Cerebellar nuclear complex (tissue), 1 donor: ENCODE measurements around the gene KLK13.

ENCODE experiments used
- DNase-seq, 2 experiments: peaks; one replicate each; lab custom pipeline; 2025; lab: John Stamatoyannopoulos, UW

Gene KLK13

DNA sequence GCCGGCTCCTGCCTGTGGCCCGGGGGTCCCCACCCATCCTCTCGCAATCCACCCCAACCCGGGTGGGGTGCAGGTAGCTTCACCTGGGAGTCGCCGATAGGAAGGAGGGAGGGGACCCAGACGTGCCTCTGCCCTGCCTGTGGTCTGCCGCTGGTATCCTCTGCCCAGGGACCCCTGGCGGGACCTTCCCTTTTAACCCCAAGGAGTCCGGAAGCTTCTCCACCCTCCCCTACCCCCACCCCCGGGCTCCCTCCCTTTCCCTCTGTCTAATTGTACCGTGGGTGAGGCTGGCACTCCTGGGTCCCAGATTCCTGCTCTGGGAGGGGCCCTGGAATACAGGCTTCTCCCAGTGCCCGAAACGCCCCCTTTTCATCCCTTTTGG, 45.4 kb downstream of the KLK13 start, which contains the start of gene KLK10:
KLK10 (minus strand) TSS at position 166 of the 382 bp plus-strand sequence. CDS start 579 bp downstream, outside the sequence.
- no peak for DNase-seq

DNA sequence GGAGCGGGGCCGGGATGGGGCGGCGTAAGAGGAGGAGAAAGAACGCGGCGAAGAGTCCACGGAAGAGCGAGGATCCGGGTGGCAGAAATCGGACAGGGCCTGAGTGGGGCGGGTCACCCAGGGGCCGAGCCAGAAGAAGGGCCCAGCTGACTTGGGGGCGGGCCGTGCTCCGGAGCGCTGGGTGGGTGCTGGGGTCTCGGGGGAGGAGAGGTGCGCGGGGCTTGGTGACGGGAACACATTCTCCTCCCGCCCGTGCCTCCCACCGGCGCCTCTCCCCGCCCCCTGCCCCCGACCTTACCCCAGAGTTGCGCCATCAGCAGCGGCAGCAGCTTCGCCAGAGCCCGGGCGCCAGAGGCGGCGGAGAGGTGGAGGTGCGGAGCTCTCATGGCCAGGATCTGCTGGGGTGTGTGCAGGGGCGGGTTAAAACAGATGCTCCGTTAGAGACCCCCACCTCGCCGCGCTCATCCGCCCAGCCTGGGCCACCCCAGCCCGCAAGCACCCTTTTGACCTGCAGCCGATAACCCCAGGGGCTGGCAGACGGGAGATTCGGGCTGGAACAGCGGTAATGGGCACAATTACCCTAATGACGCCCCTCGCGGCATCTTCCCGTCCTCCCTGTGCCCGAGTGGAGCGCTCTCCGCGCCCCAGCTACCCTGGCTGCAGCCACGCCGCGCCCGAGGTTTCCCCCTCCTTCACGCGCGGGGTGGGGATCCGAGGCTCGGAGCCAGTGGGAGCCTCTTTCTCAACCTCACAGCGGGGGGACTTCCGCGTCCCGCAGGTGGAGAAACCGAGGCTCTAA, 45.9 kb downstream of the KLK13 start:
- DNase-seq = no peak

DNA sequence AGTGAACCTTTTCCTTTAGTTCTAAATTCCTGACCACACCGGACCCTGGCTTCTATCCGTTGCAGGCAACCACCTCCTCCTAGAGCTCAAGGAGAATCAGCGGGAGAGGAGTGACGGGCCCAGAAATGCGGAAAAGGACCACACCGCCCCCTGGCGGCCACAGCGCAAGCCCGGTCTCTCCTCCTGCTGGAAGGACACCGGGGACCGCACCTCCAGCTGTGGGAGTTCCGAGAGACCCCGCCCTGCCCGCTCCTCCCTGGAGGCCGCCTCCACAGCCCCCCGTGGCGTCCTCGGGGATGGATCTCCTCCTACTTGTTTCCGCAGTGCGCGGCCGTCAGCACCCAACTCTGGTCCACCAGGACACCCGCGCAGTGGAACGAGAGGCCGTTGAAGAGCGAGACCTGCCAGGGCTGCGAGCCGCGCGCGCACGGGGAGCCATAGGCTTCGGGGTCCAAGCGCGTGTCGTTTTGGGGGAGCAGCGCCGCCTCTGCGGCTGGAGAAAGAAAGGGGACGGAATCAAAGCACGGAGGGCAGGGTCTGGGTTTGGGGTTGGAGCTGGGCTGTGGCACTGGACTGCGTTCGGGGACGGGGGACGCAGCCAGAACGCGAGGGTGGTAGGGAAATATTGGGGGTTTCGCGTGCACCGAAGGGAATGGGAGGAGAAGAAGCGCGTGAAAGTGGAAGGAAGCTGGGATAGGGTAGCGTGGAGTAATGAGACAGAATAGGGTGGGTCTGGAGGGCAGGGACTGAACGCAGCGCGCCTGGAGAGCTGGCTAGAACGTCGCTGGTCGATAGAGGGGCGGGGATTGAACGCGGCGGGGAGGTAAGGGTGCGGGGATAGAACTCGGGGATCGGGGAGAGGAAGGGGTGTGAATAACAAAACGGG, 47.9 kb downstream of the KLK13 start:
- no peak for DNase-seq

GRCh38 chr19:51015691-51016267, 49.1 kb downstream of the KLK13 start:
- DNase-seq = no peak

DNA sequence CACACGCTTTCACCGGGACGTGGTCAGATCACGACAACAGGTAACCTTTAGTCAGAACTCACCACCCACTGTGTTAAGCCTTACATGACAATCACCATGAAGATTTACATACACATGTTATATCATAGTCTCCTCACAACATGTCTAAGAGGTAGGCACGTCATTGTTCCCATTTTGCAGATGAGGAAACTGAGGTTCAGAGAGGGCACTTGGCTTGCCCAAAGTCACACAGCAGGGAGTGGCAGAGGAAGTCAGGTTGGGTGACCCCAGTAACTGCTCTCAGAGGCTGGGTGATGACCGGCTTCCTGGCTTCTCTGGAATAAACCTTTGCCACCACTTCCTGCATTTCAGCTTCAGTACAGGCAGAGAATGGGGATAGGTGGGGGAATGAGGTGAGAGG, 50.6 kb downstream of the KLK13 start:
- DNase-seq = no peak

DNA sequence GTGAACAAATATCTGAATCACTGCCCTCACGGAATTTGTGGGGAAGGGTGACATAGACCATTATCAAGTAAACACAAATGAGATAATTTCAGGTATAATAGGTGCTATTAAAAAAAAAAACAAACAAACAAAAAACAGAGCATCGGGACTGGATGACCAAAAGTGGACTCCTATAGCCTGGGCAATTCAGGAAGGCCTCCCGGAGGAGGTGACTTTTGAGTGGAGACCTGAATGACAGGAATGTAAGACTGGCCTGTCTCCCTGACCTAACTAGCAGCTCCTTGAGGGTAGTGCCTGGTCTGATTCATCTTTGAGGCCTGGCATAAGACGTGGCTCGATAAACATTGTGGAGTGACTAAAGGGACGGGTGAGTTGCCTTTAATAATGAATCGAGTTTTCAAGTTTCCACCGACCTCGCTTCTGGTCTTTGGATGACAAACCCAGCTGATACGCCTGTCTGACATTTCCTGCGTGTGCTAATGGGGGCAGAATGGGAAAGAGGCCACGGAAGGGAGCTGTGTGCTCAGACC, 52.2 kb downstream of the KLK13 start:
- no peak for DNase-seq

GRCh38 chr19:51010066-51010795, 54.7 kb downstream of the KLK13 start:
- DNase-seq = no peak

DNA sequence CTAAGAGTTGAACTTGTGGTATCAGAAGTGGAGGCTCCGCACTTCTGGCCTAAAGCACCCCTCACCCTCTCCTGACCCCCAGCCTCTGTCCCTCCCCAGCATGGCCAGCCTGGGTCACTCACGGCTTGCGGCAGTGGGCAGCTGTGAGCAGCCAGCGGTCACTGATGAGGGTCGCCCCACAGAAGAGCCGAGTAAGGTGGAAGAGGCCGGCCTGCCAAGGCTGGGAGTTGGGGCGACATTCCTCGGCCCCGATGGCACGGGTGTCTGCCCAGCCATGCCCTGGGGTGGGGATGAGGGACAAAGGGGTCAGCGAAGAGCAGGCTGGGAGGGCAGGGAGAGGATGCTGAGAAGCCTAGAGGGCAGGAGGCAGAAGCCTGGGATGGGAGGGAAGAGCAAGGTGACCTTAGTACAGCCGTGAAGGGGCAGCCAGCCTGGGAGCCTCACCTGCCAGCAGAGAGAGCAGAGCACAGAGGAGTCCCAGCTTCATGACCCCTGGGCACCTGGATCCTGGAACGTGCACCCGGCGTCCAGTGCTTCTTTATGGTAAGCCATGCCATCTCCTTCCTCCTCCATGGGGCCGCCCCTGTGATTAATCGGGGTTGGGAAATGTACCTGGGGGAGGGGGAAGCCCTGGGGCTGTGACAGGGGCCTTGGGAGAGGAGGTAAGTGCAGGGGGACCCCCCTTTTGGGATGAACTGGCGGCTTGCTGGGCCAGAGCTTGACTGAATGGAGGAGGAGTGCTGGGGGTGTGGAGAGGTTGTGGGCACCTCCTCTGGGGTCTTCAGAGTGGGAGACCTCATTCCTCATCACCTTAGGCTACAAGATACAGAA, 55.6 kb downstream of the KLK13 start:
- no peak for DNase-seq

DNA sequence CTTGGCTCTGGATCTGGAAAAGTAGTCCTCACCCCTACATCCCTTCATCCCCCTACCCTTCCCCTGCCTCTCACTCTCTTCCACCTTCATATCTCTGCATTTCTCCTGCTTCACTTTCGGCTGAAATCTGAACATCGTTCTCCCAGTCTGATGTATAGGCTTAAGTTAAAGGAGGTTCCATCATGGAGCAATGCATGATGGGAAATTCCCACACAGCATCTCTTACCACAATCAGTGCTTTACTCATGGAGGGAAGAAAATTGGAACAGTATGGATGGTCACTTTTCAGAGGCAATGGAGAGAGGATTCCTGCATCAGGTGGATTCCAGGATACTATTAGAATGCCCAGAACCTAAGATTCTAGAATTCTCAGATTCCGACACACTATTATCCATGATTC, 57.4 kb downstream of the KLK13 start:
- DNase-seq = no peak

DNA sequence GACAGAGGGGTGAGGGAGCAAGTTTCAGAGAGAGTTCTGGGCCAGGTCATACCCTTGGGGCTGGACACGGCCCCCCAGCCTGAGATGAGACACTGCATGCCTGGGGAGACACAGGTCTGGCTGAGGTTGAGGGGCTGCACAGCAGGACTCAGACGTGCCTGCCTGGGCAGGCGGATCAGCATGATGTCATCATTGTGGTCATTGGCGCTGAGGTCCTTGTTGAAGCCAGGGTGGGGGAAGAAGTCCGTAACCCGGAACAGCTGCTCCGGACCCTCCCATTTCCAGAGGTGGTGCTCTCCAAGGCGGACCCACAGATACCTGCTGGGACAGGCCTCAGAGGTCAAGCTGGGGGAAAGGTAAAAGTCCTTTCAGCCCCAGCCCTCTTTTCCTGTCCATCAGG, 58.5 kb downstream of the KLK13 start:
- no peak for DNase-seq
